GM10266 (cell line): ENCODE results near the gene ATP2B3.

Experiments used
- DNase-seq: peaks from one replicate; pipeline ENCODE4 v3.0.0; 2012; ENCODE audit errors: extremely low spot score
- CTCF ChIP-seq: IDR thresholded peaks from 2 replicates; pipeline ENCODE4 v1.5.1; 2012; ENCODE audit warnings: mild to moderate bottlenecking, low read depth; ENCODE audit not compliant: control insufficient read depth, insufficient read depth; ENCODE audit errors: missing control alignments

ATP2B3 gene

GRCh38 chrX:153546386-153546785 is 28.9 kb downstream of the ATP2B3 start:
- no peak for TF ChIP-seq CTCF
- DNase-seq: no peak

DNA sequence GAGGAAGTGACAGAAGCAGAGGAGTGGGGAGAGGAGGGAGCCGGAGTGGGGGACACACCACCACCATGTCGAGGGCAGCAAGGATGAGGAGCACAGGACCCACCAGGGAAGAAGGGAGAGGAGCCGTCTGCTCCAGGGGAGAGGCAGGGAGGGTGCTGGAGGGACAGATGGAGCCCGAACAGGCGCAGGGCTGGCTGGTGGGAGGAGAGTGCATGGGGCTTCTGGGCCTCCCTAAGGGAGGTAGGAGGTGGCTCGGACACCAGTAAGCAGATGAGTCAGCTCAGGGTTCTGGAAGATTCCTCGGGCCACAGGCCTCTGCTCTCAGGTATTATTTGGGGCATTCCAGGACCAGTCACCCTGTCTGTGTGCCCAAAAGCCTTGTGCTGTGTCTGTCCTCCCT is 29.8 kb downstream of the ATP2B3 start:
- no peak for TF ChIP-seq CTCF
- DNase-seq: no peak

- DNase-seq: no peak
- TF ChIP-seq CTCF: no peak
Observed at GRCh38 chrX:153549231-153549630, 31.8 kb downstream of the ATP2B3 start.

GRCh38 chrX:153549807-153550206 is 32.4 kb downstream of the ATP2B3 start:
- no peak for DNase-seq
- no peak for TF ChIP-seq CTCF

DNA sequence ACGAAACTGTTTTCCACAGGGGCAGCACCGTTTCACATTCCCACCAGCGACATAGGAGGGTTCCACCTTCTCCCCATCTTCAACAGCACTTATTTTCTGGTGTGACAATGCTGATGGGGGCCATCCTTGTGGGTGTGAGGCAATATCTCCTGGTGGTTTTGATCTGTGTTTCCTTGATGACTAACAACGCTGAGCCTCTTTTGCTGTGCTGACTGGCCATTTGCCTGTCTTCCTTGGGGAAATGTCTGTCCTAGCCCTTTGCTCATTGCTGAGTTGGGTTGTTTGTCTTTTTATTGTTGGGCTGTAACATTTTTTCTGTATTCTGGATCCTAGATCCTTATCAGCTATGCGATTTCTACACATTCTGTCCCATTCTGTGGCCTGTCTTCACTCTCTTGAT is 33.7 kb downstream of the ATP2B3 start:
- TF ChIP-seq CTCF: no peak
- DNase-seq: no peak

DNA sequence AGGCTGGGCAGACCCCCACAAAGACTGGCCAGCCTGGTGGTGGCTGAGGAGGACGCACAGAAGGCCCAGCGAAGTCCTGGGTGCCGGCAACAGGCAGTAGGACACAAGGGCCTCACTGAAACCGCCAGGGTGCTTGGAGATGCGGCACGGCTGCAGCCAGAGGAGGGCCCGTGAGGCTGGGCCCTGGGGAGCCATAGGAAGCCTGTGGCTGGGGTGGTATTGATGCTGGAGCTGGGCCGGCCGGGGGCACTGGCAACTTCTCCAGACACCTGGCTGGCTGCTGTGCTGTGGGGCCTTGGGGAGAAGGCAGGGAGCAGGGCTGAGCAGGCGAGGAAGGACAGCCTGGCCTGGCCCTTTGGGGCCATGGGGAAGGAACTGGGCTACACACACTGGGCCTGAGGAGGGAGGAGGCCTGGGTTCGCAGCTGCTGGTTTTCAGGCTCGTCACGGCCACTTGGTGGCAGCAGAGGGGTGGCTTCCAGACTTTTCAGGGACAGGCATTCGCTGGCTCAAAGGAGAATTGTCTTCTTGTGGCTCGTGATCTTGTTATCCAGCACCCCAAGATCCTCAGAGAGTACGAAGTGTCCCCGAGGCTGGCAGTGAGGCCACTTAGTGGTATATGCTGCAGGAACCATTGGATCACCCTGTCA is 37.2 kb downstream of the ATP2B3 start:
- peak; percentile 64 for TF ChIP-seq CTCF
- peak; percentile 67 for DNase-seq

- no peak for TF ChIP-seq CTCF
- no peak for DNase-seq
Observed at GRCh38 chrX:153556767-153557166, 39.3 kb downstream of the ATP2B3 start.
